Measurements from ENCODE around the gene INPP5F. TPM values are rescaled to one million over a fixed set of nuclear protein-coding genes. Genes with fewer than 3 reads are reported as not detected.
A peak's percentile ranks its signal among the peaks of the same experiment; 100 is the strongest.

INPP5F gene
- total and polyA plus RNA-seq, 2 of the 13 experiments (the other 11 are each of a cell fraction or from before 2014, with no cell fraction given): 12.5 to 15.7 TPM

DNA sequence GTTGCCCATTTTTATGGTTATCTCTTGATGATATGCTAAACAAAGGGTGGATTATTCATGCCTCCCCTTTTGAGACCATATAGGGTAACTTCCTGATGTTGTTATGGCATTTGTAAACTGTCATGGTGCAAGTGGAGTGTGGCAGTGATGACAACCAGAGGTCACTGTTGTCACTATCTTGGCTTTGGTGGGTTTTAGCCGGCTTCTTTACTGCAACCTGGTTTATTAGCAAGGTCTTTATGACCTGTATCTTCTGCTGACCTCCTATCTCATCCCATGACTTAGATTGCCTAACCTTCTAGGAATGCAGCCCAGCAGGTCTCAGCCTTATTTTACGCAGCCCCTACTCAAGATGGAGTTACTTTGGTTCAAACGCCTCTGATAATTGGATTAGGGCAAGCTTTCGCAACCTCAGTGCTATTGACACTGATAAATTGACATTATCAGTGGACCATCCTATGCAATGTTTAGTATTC is 37.8 kb upstream of the INPP5F start (continued):
- TF ChIP-seq, protein P1, sequence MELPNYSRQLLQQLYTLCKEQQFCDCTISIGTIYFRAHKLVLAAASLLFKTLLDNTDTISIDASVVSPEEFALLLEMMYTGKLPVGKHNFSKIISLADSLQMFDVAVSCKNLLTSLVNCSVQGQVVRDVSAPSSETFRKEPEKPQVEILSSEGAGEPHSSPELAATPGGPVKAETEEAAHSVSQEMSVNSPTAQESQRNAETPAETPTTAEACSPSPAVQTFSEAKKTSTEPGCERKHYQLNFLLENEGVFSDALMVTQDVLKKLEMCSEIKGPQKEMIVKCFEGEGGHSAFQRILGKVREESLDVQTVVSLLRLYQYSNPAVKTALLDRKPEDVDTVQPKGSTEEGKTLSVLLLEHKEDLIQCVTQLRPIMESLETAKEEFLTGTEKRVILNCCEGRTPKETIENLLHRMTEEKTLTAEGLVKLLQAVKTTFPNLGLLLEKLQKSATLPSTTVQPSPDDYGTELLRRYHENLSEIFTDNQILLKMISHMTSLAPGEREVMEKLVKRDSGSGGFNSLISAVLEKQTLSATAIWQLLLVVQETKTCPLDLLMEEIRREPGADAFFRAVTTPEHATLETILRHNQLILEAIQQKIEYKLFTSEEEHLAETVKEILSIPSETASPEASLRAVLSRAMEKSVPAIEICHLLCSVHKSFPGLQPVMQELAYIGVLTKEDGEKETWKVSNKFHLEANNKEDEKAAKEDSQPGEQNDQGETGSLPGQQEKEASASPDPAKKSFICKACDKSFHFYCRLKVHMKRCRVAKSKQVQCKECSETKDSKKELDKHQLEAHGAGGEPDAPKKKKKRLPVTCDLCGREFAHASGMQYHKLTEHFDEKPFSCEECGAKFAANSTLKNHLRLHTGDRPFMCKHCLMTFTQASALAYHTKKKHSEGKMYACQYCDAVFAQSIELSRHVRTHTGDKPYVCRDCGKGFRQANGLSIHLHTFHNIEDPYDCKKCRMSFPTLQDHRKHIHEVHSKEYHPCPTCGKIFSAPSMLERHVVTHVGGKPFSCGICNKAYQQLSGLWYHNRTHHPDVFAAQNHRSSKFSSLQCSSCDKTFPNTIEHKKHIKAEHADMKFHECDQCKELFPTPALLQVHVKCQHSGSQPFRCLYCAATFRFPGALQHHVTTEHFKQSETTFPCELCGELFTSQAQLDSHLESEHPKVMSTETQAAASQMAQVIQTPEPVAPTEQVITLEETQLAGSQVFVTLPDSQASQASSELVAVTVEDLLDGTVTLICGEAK (IDR thresholded peaks at IDR 0.05): no peak
- TF ChIP-seq, protein P1 (CRISPR knock-in tag; IDR thresholded peaks at IDR 0.05): no peak
- no peak for TF ChIP-seq ZNF781 (CRISPR knock-in tag; IDR thresholded peaks at IDR 0.05; ENCODE audit: borderline replicate concordance, not compliant biosample characterization)
- TF ChIP-seq, protein P2, sequence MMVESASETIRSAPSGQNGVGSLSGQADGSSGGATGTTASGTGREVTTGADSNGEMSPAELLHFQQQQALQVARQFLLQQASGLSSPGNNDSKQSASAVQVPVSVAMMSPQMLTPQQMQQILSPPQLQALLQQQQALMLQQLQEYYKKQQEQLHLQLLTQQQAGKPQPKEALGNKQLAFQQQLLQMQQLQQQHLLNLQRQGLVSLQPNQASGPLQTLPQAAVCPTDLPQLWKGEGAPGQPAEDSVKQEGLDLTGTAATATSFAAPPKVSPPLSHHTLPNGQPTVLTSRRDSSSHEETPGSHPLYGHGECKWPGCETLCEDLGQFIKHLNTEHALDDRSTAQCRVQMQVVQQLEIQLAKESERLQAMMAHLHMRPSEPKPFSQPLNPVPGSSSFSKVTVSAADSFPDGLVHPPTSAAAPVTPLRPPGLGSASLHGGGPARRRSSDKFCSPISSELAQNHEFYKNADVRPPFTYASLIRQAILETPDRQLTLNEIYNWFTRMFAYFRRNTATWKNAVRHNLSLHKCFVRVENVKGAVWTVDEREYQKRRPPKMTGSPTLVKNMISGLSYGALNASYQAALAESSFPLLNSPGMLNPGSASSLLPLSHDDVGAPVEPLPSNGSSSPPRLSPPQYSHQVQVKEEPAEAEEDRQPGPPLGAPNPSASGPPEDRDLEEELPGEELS (CRISPR knock-in tag; IDR thresholded peaks at IDR 0.05): 0 out of 2 replicates have a peak, but pooled peaks have one; percentile 9
- no peak for TF ChIP-seq KLF16 (CRISPR knock-in tag; IDR thresholded peaks at IDR 0.05)
- 0 out of 2 replicates have a peak, but pooled peaks have one; percentile 22 for TF ChIP-seq BCL6 (CRISPR knock-in tag; IDR thresholded peaks at IDR 0.05)
- TF ChIP-seq ZNF672 (CRISPR knock-in tag; IDR thresholded peaks at IDR 0.05): no peak
- no peak for TF ChIP-seq KLF15 (CRISPR knock-in tag; IDR thresholded peaks at IDR 0.05; ENCODE audit: borderline replicate concordance)
- TF ChIP-seq NR2F6 (IDR thresholded peaks at IDR 0.05): 0 out of 2 replicates have a peak, but pooled peaks have one; percentile 11
- no peak for TF ChIP-seq NR2F6 (CRISPR knock-in tag; IDR thresholded peaks at IDR 0.05)
- no peak for TF ChIP-seq POLR2AphosphoS2 (IDR thresholded peaks at IDR 0.05; ENCODE audit: low read depth, low read length)
- peak; percentile 41; the same call in 1 of the 2 replicates for TF ChIP-seq HOXA3 (CRISPR knock-in tag; IDR thresholded peaks at IDR 0.05)
- TF ChIP-seq ZIK1 (CRISPR knock-in tag; IDR thresholded peaks at IDR 0.05; ENCODE audit: borderline replicate concordance, low read depth): no peak
- peak; percentile 98 for TF ChIP-seq MIXL1 (CRISPR knock-in tag; IDR thresholded peaks at IDR 0.05)
- peak; percentile 16; the same call in 1 of the 2 replicates for TF ChIP-seq SMC3 (IDR thresholded peaks at IDR 0.05; ENCODE audit: low read length)
